IMR-90 (cell line): Measurements from ENCODE around the gene PLXDC2. TPM values are rescaled to one million over a fixed set of nuclear protein-coding genes. Genes with fewer than 3 reads are reported as not detected.

ENCODE experiments used
- ATAC-seq: fragments of 200-7000 bp; cut with Tn5 transposase; 2 replicates; pipeline ENCODE4 v1.9.1; 2020; ENCODE audit warnings: low read depth, mild to moderate bottlenecking, moderate library complexity
- BruUV-seq: library from RNA; stranded (reverse); fragments of 400-500 nt; replicated peaks from 2 replicates; lab custom pipeline; 2021; lab: Mats Ljungman, UMichigan
- CTCF ChIA-PET: fragments of 300-600 bp; formaldehyde crosslinking; extraction: SDS; loops from one replicate; lab custom pipeline; 2021; ENCODE audit warnings: antibody characterized with exemption; lab: Yijun Ruan, JAX
- POLR2A ChIA-PET: fragments of 300-600 bp; sonication (Branson Sonifier 250); formaldehyde crosslinking; loops from one replicate; lab custom pipeline; 2022; ENCODE audit warnings: antibody characterized with exemption; ENCODE audit not compliant: unreplicated experiment; lab: Charles Lee
- DNase-seq: peaks from one replicate; pipeline ENCODE4 v3.0.0; 2013
- H2AFZ ChIP-seq: replicated peaks from 2 replicates; pipeline ENCODE3; 2013; ENCODE audit warnings: low read length, mild to moderate bottlenecking; ENCODE audit not compliant: poor library complexity
- H2AK5ac ChIP-seq: 2 replicates; pipeline ENCODE4 v1.6.1; 2013; ENCODE audit warnings: low read depth, low read length, inconsistent platforms
- H2AK9ac ChIP-seq: replicated peaks from 2 replicates; pipeline ENCODE3; 2013; ENCODE audit warnings: mild to moderate bottlenecking, low read depth, low read length, moderate library complexity; ENCODE audit not compliant: poor library complexity
- H2BK120ac ChIP-seq: 2 replicates; pipeline ENCODE4 v1.6.1; 2013; ENCODE audit warnings: low read depth, low read length, inconsistent platforms
- H2BK15ac ChIP-seq: 3 replicates; pipeline ENCODE4 v1.6.1; 2013; ENCODE audit warnings: low read depth, low read length, inconsistent platforms
- H2BK20ac ChIP-seq: 2 replicates; pipeline ENCODE4 v1.6.1; 2013; ENCODE audit warnings: low read depth, mild to moderate bottlenecking, inconsistent platforms, low read length, moderate library complexity
- H2BK5ac ChIP-seq: 2 replicates; pipeline ENCODE4 v1.6.1; 2013; ENCODE audit warnings: mild to moderate bottlenecking, low read depth, low read length, inconsistent platforms; ENCODE audit not compliant: poor library complexity, severe bottlenecking
- H3K14ac ChIP-seq: replicated peaks from 2 replicates; pipeline ENCODE4 v1.6.1; 2013; ENCODE audit warnings: low read depth, low read length, inconsistent platforms
- H3K18ac ChIP-seq: 2 replicates; pipeline ENCODE4 v1.6.1; 2013; ENCODE audit warnings: low read depth, low read length, control low read depth
- H3K23ac ChIP-seq: 2 replicates; pipeline ENCODE4 v1.6.1; 2013; ENCODE audit warnings: low read depth, low read length, inconsistent platforms
- H3K27ac ChIP-seq: 2 replicates; pipeline ENCODE4 v1.5.1; 2013; ENCODE audit warnings: mild to moderate bottlenecking, control low read depth, low read length; ENCODE audit not compliant: insufficient read depth
- H3K27me3 ChIP-seq: 2 replicates; pipeline ENCODE4 v1.6.1; 2013; ENCODE audit warnings: low read length; ENCODE audit not compliant: control insufficient read depth, insufficient read depth
- H3K36me3 ChIP-seq: 2 replicates; pipeline ENCODE4 v1.6.1; 2013; ENCODE audit warnings: low read length, mixed read lengths; ENCODE audit not compliant: control insufficient read depth, insufficient read depth
- H3K4ac ChIP-seq: 2 replicates; pipeline ENCODE4 v1.6.1; 2013; ENCODE audit warnings: low read depth, low read length, inconsistent platforms
- H3K4me1 ChIP-seq: 2 replicates; pipeline ENCODE4 v1.6.1; 2013; ENCODE audit warnings: low read length, mixed read lengths; ENCODE audit not compliant: control insufficient read depth, insufficient read depth
- H3K4me2 ChIP-seq: 2 replicates; pipeline ENCODE4 v1.6.1; 2013; ENCODE audit warnings: low read depth, mild to moderate bottlenecking, control low read depth, low read length, moderate library complexity
- H3K4me3 ChIP-seq: 2 replicates; pipeline ENCODE4 v1.5.1; 2013; ENCODE audit warnings: low read depth, mild to moderate bottlenecking, control low read depth, low read length, moderate library complexity; ENCODE audit not compliant: insufficient read depth
- H3K56ac ChIP-seq: 2 replicates; pipeline ENCODE4 v1.6.1; 2013; ENCODE audit warnings: low read length, inconsistent platforms; ENCODE audit not compliant: insufficient read depth; ENCODE audit errors: extremely low read depth
- H3K79me1 ChIP-seq, 2 experiments: 2 replicates each; pipeline ENCODE4 v1.6.1; 2013; ENCODE audit warnings: low read length in 2 of 2, inconsistent platforms in 1 of 2, low read depth in 1 of 2
- H3K9ac ChIP-seq: 2 replicates; pipeline ENCODE4 v1.6.1; 2013; ENCODE audit warnings: low read depth, low read length, control low read depth
- H3K9me1 ChIP-seq: 2 replicates; pipeline ENCODE4 v1.6.1; 2013; ENCODE audit warnings: low read length, inconsistent platforms; ENCODE audit not compliant: insufficient read depth
- H3K9me3 ChIP-seq: 2 replicates; pipeline ENCODE4 v1.6.1; 2013; ENCODE audit warnings: low read length; ENCODE audit not compliant: control insufficient read depth, insufficient read depth
- H4K20me1 ChIP-seq: 2 replicates; pipeline ENCODE4 v1.6.1; 2013; ENCODE audit warnings: low read length, inconsistent platforms; ENCODE audit not compliant: insufficient read depth
- H4K5ac ChIP-seq: 2 replicates; pipeline ENCODE4 v1.6.1; 2013; ENCODE audit warnings: mild to moderate bottlenecking, low read depth, low read length, control low read depth
- H4K8ac ChIP-seq, 2 experiments: 2 replicates each; pipeline ENCODE4 v1.6.1; 2013; ENCODE audit warnings: low read depth in 2 of 2, low read length in 2 of 2, control low read depth in 1 of 2, inconsistent platforms in 1 of 2
- H4K91ac ChIP-seq: 2 replicates; pipeline ENCODE4 v1.6.1; 2013; ENCODE audit warnings: low read depth, low read length, inconsistent platforms; ENCODE audit not compliant: insufficient read depth
- CEBPB ChIP-seq: IDR thresholded peaks from 2 replicates; pipeline ENCODE4 v1.6.1; 2012; ENCODE audit warnings: low read depth, low read length, improper control_type of control experiment
- CHD1 ChIP-seq: IDR thresholded peaks from 2 replicates; pipeline ENCODE4 v1.6.1; 2012; ENCODE audit warnings: low read depth, low read length, improper control_type of control experiment
- CTCF ChIP-seq: conservative IDR thresholded peaks from 2 replicates; pipeline ENCODE4 v1.5.1; 2012; ENCODE audit warnings: mild to moderate bottlenecking, low read depth, low read length, improper control_type of control experiment
- MAZ ChIP-seq: IDR thresholded peaks from 2 replicates; pipeline ENCODE4 v1.6.1; 2012; ENCODE audit warnings: low read depth, mild to moderate bottlenecking, low read length, improper control_type of control experiment, moderate library complexity, borderline replicate concordance
- POLR2A ChIP-seq: IDR thresholded peaks from 2 replicates; pipeline ENCODE4 v1.6.1; 2012; ENCODE audit warnings: mild to moderate bottlenecking, low read depth, low read length
- RFX5 ChIP-seq: IDR thresholded peaks from 2 replicates; pipeline ENCODE4 v1.8.0; 2012; ENCODE audit warnings: low read depth, mild to moderate bottlenecking, low read length, moderate library complexity
- SMC3 ChIP-seq: fragments of 150-350 bp; IDR thresholded peaks from 2 replicates; pipeline ENCODE4 v1.6.1; 2016; ENCODE audit warnings: low read depth, mild to moderate bottlenecking, antibody characterized with exemption, low read length, moderate library complexity
- USF2 ChIP-seq: fragments of 150-350 bp; IDR thresholded peaks from 2 replicates; pipeline ENCODE4 v1.6.1; 2017; ENCODE audit warnings: mild to moderate bottlenecking, antibody characterized with exemption, low read length, low read depth
- WGBS, 2 experiments: methylation state at CpG; one replicate each; pipeline versions ENCODE4 v1.1.5 to v1.1.7; 2013; ENCODE audit warnings: missing lambda C conversion rate in 2 of 2; ENCODE audit not compliant: insufficient read length in 1 of 2; ENCODE audit errors: extremely low coverage in 2 of 2; 5-methylcytosine and 5-hydroxymethylcytosine counted together
- dilution Hi-C: fragments of 300-500 bp; cut with HindIII; formaldehyde crosslinking; loops from one replicate; pipeline ENCODE4 v1.14.3; 2018; ENCODE audit warnings: low sequenced_read_pairs; ENCODE audit not compliant: unreplicated experiment
- in situ Hi-C: fragments of 300-500 bp; cut with MboI; formaldehyde crosslinking; loops from 3 replicates; pipeline ENCODE4 v1.14.3; 2019; ENCODE audit warnings: low sequenced_read_pairs, inconsistent platforms, mixed read lengths
- intact Hi-C: fragments of 100-400 bp; cut with micrococcal nuclease; formaldehyde crosslinking; loops from 2 replicates; pipeline ENCODE4 v1.10.0; 2022
- polyA plus RNA-seq, 3 experiments: library from polyadenylated mRNA; depleted of rRNA; stranded (reverse); fragments of >200 nt; gene quantifications; 2 replicates each; pipeline ENCODE4 v1.2.3, GENCODE V29; 2012; ENCODE audit warnings: low replicate concordance in 1 of 3
- total RNA-seq: library from RNA; depleted of rRNA; stranded (reverse); fragments of >200 nt; gene quantifications from 2 replicates; pipeline ENCODE4 v1.2.3, GENCODE V29; 2012

PLXDC2 gene
- total and polyA plus RNA-seq, 2 of the 4 experiments (the other 2 are of a cell fraction), result 3.2 to 6.1 TPM

GRCh38 chr10:20105236-20105635 lies 289.0 kb downstream of the PLXDC2 start:
- H3K23ac ChIP-seq, result peak overlapping the region; percentile 60; the same call in 1 of the 2 replicates
- no CpG with 5 or more reads among the region's 3 CpGs for WGBS, 2 experiments
- peak overlapping the region; percentile 88 for H2BK120ac ChIP-seq
- BruUV-seq, result no TSS peak
- H3K27ac ChIP-seq, result peak overlapping the region; percentile 89
- dilution Hi-C loops (no loop called here), in situ Hi-C loops (no loop called here), intact Hi-C loops (loop anchor here (5.0 kb wide), 1 partner anchor 288 kb away; the partner anchor contains the start of gene PLXDC2)
- peak overlapping the region; percentile 93 for H2BK20ac ChIP-seq
- no peaks in the 10 kb centered on the region for H3K9me3 ChIP-seq
- no peak overlapping the region for H2AFZ ChIP-seq
- H2BK15ac ChIP-seq, result no peak overlapping the region
- H2BK5ac ChIP-seq, result peak overlapping the region; percentile 90
- no peak overlapping the region for H3K9ac ChIP-seq
- CTCF ChIA-PET, result no interaction called here
- peak overlapping the region; percentile 12 to 86; a peak in 2 of 4 replicates for H4K8ac ChIP-seq
- H2AK5ac ChIP-seq, result peak overlapping the region; percentile 82
- peak overlapping the region; percentile 42; the same call in 1 of the 2 replicates for H3K18ac ChIP-seq
- TF ChIP-seq POLR2A, result no peak
- TF ChIP-seq USF2, result no peak
- TF ChIP-seq CTCF, result no peak
- no peak for TF ChIP-seq SMC3
- no peak for TF ChIP-seq RFX5
- no peak for TF ChIP-seq MAZ
- peak; percentile 84 for TF ChIP-seq CEBPB
- TF ChIP-seq CHD1, result no peak
- peaks cover 4% of the 10 kb centered on the region; the same call in 1 of the 2 replicates for H3K9me1 ChIP-seq
- DNase-seq (peak; percentile 31), ATAC-seq (peak; percentile 5; the same call in 1 of the 2 replicates)
- peak overlapping the region; percentile 82 for H4K91ac ChIP-seq
- H3K4ac ChIP-seq, result peak overlapping the region; percentile 89
- H3K56ac ChIP-seq, result peak overlapping the region; percentile 78; the same call in 1 of the 2 replicates
- no peak overlapping the region; the same call in 1 of the 2 replicates for H3K14ac ChIP-seq
- H3K79me1 ChIP-seq, result no peaks in the 10 kb centered on the region
- no peak overlapping the region for H3K4me3 ChIP-seq
- H3K36me3 ChIP-seq, result no peaks in the 10 kb centered on the region
- H2AK9ac ChIP-seq, result no peak overlapping the region
- H3K4me2 ChIP-seq, result no peak overlapping the region
- POLR2A ChIA-PET, result no interaction called here
- H4K5ac ChIP-seq, result peak overlapping the region; percentile 62; the same call in 1 of the 2 replicates
- H3K27me3 ChIP-seq, result no peaks in the 10 kb centered on the region
- H3K4me1 ChIP-seq, result peaks cover 7% of the 10 kb centered on the region
- no peaks in the 10 kb centered on the region for H4K20me1 ChIP-seq
